ENCODE data around the gene LILRA5.

LILRA5 gene

GRCh38 chr19:54311486-54311885, 1.5 kb downstream of the LILRA5 start:
- no peak for TF ChIP-seq CTCF (IDR thresholded peaks at IDR 0.05; ENCODE audit: insufficient read depth, missing control alignments)
- FAIRE-seq (no peak), DNase-seq (ENCODE audit: insufficient read length, low spot score) (no peak)

- no peak for TF ChIP-seq CTCF (IDR thresholded peaks at IDR 0.05; ENCODE audit: insufficient read depth, missing control alignments)
- DNase-seq (ENCODE audit: insufficient read length, low spot score): no peak
- no peak for FAIRE-seq
Measured at GRCh38 chr19:54310543-54310942, 2.4 kb downstream of the LILRA5 start.

GRCh38 chr19:54309811-54310210, 3.2 kb downstream of the LILRA5 start:
- DNase-seq (ENCODE audit: insufficient read length, low spot score): no peak
- FAIRE-seq: no peak
- TF ChIP-seq CTCF (IDR thresholded peaks at IDR 0.05; ENCODE audit: insufficient read depth, missing control alignments): no peak

GRCh38 chr19:54307389-54308020, 5.5 kb downstream of the LILRA5 start:
- DNase-seq (ENCODE audit: insufficient read length, low spot score): no peak
- FAIRE-seq: no peak
- no peak for TF ChIP-seq CTCF (IDR thresholded peaks at IDR 0.05; ENCODE audit: insufficient read depth, missing control alignments)

- DNase-seq (ENCODE audit: insufficient read length, low spot score) (no peak), FAIRE-seq (no peak)
- no peak for TF ChIP-seq CTCF (IDR thresholded peaks at IDR 0.05; ENCODE audit: insufficient read depth, missing control alignments)
Measured at GRCh38 chr19:54305141-54305540, 7.8 kb downstream of the LILRA5 start.

- DNase-seq (ENCODE audit: insufficient read length, low spot score) (no peak), FAIRE-seq (no peak)
- no peak for TF ChIP-seq CTCF (IDR thresholded peaks at IDR 0.05; ENCODE audit: insufficient read depth, missing control alignments)
Measured at GRCh38 chr19:54302257-54302656, 10.7 kb downstream of the LILRA5 start.

- FAIRE-seq (no peak), DNase-seq (ENCODE audit: insufficient read length, low spot score) (no peak)
- no peak for TF ChIP-seq CTCF (IDR thresholded peaks at IDR 0.05; ENCODE audit: insufficient read depth, missing control alignments)
Measured at GRCh38 chr19:54299515-54299914, 13.5 kb downstream of the LILRA5 start.
